HG03521 (cell line): Measurements from ENCODE around the gene FYB1.

Experiments
- ATAC-seq: cut with Tn5 transposase; IDR thresholded peaks from one replicate; pipeline ENCODE4 v1.9.1; 2021; ENCODE audit warnings: mild to moderate bottlenecking, moderate library complexity; ENCODE audit not compliant: unreplicated experiment

Gene FYB1

DNA sequence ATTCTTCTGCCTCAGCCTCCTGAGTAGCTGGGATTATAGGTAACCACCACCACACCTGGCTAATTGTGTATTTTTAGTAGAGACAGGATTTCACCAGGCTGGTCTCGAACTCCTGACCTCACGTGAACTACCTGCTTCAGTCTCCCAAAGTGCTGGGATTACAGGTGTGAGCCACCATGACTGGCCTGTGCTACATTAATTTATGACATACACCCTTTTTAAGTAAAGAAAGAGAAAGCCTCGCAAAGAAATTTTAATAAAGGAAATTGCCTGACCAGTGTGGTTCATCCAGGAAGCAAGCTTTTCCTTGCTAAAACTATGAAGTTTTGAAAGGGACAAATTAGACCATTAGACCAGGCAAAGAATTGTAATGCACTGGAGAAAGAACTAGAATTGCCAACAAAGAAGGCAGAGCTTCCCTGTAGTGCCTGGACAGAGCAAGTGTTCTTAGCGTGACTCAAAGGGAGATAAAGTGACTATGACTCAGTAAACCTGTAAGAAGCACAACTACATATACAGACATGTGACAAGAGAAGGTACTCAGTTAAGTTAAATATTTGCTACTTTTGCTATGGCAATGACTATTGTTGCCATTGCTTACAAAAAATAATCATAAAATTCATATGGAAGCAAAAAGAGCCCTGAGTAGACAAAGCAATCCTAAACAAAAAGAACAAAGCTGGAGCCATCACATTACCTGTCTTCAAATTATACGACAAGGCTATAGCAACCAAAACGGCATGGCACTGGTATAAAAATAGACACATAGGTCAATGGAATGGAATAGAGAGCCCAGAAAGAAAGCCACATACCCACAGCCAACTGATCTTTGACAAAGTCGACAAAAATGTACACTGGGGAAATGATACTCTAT lies 54.6 kb downstream of the FYB1 start:
- ATAC-seq = no peak

DNA sequence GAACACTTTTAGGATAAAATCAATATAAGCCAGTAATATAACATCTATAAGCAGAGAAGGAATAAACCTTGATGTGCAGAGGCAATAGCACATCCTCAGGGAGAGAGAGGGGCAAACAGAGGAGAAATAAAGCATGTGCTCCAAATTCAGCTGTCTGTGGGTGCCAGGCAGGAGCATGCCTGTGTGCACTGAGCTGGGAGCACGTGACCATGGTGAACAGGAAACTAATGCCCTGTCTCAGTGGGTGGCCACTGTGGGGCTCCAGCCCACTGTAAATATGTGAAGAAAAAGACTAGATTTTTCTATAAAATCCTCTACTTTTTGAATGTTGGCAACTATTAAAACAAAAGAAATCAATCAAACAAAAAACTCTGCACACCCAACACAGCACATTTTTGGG lies 55.3 kb downstream of the FYB1 start:
- no peak for ATAC-seq

- ATAC-seq = no peak
These were observed 57.8 kb downstream of the FYB1 start for GRCh38 chr5:39161578-39161977.

DNA sequence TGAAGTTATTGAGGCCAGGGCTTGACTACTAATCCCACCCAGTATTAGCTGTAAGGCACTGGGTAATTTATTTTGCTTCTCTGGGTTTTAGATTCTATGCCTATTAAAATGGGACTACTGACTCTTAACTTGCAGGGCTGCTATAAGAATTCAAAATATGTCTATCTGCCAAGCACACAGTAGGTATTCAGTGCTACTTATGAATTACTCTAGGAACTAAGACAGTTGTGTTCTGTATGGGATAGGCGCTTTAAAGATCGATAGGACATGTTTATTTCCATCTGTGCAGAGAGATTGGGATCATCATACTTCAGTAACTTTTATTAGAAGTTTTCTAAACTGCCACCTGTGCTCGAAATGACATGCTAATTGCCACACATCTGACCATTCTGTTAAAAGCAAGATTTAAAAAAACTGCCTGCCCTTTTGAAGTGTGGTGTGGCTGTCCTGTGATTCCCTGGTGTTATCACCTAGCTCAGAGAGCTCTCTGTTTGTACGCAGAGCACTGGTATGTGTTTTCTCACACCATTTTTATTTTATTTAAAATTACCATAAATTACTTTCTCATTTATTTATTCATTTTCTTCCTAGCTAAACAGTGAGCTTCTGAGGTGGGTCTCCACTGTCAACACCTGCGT lies 58.7 kb downstream of the FYB1 start:
- no peak for ATAC-seq

DNA sequence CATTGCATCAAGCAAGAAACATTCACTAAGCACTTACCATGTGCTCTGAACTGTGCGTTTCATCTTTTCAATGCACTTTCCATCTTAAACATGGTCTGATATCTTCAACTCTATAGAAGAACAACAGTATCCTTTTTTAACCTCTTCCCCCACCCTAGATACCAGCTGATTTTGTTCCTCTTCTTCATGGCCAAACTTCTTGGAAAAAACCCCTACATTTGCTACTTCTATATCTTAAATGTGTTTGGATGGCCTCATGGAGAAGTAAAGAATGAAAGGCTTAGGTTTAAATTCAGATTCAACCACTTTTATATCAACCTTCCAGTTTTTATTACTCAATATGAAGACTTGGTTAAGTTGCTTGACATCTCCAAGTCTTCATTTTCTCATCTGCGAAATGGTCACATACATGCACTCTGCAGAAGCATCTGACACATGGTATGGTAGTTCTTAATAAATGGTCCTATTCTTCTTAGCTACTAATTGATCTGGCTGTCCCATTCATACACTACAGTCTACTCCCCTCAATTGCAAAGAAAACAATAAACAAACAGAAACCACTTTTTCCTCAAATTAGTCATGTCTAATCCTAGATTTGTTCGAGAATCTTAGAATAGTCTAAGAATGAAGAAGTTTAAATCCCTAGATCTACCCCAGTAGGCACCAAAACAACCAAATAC lies 59.4 kb downstream of the FYB1 start:
- ATAC-seq = no peak

DNA sequence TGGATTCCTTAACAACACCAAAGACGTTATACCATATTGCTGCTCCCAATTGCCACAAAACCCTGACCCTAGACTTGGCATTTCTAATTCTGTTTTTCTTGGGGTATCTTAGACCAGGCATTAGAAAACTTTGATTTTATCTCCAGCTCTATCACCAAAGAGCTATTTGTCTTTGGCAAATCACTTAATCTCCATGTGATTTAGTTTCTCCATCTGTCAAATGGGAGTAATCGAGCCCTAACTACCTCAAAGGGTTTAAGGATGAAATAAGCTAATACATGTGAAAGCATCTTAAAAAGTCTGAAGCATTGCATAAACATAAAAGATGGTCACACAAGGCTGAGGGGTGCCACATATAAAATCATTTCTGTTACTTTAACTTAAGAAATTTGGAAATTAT lies 60.6 kb downstream of the FYB1 start:
- no peak for ATAC-seq

- ATAC-seq = no peak
These were observed 61.2 kb downstream of the FYB1 start for GRCh38 chr5:39158127-39158593.

DNA sequence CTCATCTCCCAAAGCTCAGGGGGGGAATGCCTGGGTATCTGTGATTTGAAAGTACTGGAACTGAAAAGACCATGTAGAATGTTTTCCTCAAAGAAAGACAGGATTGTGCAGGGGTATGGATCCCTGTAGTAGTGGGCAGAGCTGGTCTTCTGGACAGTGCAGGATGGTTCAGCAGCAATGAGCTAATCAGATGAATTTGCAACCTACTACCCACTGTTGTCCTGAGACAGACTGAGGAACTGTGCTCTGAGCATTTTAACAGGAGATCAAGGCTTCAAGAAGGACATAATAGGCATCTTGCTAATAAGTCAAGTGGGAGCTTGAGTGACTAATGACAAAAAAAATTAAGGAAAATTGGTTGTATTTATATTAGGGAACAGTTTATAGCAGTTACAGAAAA lies 61.7 kb downstream of the FYB1 start:
- ATAC-seq = no peak

GRCh38 chr5:39156082-39156481 lies 63.3 kb downstream of the FYB1 start:
- ATAC-seq = no peak

- no peak for ATAC-seq
These were observed 67.6 kb downstream of the FYB1 start for GRCh38 chr5:39151745-39152144.

GRCh38 chr5:39149966-39150365 lies 69.4 kb downstream of the FYB1 start:
- ATAC-seq = no peak

DNA sequence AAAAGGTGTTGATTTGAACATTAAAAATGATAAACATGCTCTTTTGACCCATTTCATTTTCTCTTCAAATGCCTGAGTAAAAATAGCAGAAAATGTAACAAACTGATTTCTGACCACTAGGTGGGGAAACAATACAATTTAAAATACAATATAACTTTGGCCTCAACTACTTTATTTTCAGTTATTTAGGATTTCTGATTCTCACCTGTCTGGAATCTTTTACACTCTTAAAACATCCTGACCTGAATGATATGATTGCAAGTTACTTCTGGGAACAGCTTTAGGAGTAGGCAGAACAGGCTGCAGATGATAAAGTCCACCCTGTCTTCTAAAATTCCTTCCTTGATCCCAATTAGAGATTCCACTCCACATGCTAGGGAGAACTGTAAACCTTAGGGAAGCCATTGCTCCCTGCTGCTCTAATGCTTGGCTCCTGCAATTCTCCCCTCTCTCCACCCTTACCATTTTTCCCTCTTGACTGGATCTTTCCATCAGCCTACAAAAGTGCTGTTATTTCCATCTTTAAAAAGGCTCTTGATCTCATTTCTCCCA lies 70.3 kb downstream of the FYB1 start:
- ATAC-seq = no peak

DNA sequence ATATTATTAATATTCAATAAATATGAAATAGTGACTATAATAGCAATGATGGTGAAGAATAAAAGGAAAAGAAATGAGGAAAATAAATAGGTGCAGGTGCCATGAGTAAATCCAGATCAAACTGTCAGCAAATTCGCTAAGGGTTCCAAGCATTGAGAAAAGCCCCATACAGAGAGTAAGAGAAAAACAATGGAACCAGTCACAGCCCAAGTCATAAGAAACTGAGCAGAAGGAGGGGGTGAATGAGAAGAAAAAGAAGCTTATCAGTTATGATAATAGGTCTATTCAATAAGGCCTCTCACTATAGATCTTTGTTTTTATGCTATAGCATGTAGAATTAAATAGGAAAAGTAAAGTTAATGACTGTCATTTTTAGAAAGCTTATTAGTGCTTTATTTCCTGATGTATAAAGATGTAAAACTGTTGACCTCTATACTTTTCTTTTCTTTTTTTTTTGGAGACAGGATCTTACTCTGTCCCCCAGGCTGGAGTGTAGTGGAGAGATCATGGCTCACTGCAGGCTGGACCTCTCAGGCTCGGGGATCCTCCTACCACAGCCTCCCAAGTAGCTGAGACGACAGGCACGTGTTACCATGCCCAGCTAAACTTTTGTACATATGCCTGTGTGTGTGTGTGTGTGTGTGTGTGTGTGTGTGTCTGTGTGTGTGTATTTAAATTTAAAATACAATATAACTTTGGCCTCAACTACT lies 72.4 kb downstream of the FYB1 start:
- no peak for ATAC-seq

DNA sequence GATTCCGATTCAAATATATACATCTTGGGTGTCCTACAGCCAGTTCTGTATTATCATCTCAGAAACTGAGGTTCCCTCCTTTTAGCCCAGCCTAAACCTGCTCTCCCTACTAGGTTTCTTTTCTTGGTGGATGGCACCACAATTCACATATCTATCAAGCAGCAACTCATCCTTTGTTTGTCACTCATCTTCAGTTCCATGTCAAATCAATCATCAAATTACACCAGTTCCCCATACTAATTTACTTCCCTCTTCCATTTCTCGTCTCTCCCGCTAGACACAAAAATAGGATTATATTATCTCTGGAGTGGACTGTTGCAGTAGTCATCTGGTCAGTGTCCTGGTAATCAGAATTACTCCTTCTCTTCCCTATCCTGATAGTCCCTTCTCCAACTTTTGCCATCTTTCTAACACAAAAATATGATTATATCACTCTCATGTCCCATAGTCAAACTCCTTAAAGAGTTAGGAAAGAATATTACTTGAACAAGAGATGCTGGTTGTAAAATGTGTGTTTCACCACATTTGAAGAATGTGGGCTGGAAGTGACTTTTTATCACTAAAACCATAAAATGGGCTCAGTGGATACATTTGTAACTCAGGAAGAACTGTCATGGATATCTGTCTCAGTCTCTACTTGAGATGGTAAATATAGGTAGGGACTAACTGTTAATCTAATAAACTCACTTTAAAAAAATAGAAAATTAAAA lies 76.1 kb downstream of the FYB1 start:
- ATAC-seq = no peak

DNA sequence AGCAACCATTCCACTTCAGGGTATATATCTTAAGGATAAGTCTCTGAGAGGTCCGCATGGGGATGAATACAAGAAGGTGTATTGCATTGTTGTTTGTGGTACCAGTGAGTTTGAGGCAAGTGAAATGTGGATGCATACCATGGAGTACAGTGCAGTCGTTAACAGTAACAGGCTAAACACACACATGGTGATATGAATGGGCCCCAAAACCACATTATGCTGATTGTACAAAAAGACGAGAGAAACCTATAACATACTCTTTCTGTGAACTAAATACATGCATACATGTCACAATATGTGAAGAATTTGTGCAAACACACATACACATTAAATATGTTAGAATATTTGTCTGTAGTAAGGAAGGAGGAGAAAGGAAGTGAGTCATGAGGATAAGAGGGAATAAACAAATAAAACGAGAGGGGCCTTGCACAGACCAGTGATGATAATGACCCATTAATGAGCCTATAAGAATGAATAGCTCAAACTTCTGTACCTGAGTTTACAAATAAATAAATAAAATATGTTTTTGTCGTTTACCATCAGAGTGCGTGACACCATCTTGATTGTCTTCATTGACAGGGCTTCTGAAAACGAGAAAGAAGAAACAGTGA lies 78.7 kb downstream of the FYB1 start:
- ATAC-seq = no peak

DNA sequence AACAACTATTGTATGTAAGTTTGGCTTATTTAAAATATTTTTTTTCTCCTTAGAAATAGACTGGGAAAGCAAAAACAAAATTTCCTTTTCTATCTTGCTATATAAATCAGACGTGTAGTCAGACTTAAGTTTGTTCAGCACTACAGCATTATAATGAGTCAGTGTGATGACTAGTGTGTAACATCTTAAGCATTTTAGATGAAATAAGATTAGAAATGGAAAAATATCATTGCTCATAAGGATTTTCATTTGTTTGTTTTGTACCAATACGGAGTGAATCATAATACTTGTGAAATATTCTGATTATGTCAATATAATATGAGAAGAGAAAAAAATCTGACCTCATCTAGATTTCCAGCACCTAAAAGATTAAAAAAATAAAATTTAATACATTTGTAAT lies 80.5 kb downstream of the FYB1 start:
- ATAC-seq = no peak

DNA sequence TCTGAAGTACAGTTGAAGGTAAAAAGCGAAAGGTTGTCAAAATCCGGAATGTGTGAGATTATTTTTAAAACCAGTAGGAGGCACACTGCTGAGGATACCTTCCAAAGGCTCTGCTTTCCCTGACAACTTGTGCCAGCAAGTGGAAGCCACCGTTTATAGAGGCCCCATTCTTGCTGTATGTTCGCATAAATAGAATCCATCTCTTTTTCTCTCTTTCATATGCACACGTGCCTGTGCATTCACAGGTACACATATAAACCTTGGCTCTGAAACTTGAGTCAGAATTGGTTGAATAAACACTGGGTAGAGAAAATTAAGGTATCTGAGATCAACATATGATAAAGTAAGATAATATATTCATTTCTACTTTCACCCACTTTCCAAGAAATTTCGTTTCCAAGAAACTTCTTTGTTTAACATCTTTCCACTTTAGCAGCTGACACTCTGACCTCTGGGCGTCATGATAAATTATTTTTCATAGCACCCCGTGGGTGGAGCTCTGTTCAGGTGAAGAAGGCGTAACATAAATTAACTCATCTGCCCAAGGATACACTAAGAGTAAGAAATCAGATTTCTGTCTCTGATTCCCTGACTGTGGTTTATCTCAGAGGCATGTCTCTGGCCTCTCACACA lies 81.4 kb downstream of the FYB1 start:
- no peak for ATAC-seq

GRCh38 chr5:39137391-39137790 lies 82.0 kb downstream of the FYB1 start:
- ATAC-seq = no peak

GRCh38 chr5:39132792-39133191 lies 86.6 kb downstream of the FYB1 start:
- ATAC-seq = no peak

DNA sequence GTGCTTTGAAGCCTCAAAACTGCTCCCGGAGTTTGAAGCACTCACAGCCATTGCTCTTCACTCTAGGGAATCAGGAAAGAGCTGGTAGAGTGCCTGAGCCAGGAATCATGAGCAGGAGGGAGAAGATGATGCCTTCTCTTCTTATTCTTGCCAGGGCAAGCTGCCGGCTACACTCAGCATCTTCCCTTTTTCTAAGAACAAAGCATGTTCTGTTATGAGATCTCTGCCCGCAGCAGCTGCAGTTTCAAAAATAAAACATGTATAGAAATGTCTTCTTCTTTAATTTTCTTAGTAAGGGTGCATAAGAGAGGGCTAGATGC lies 87.3 kb downstream of the FYB1 start:
- no peak for ATAC-seq
